ENCODE results near the gene WNT9B.

Gene WNT9B

DNA sequence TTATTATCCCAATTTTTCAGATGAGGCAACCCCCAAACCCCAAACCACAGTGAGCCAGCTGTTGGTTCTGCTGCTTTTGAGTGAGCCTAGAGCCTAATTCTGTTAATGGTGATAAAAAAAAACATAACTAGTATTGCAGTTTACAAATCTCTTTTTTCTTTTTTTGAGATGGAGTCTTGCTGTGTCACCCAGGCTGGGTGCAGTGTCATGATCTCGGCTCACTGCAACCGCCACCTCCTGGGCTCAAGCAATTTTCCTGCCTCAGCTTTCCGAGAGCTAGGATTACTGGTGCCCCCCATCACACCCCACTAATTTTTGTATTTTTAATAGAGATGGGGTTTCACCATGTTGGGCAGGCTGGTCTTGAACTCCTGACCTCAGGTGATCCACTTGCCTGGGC is 3.1 kb downstream of the WNT9B start:
- no peak for DNase-seq (ENCODE audit: low spot score)

GRCh38 chr17:46854948-46855347 is 3.6 kb downstream of the WNT9B start:
- DNase-seq (ENCODE audit: low spot score): no peak

DNA sequence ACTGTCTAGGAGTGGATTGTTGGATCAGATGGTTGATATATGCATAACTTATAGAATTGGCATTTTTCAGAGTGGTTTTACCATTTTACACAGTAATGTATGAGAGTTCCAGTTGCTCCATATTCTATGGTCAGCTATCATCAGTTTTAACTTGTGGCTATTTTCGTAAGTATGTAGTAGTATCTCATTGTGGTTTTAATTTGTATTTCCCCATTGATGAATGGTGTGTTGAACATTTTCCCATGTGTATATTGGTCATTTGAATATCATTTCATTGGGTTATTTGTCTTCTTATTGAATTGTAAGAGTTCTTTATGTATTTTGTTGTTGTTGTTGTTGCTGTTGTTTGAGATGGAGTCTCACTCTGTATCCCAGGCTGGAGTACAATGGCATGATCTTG is 6.2 kb downstream of the WNT9B start:
- DNase-seq (ENCODE audit: low spot score): no peak

GRCh38 chr17:46859996-46860395 is 8.6 kb downstream of the WNT9B start:
- no peak for DNase-seq (ENCODE audit: low spot score)

GRCh38 chr17:46862949-46863348 is 11.6 kb downstream of the WNT9B start:
- DNase-seq (ENCODE audit: low spot score): no peak

- no peak for DNase-seq (ENCODE audit: low spot score)
These were observed 12.2 kb downstream of the WNT9B start for GRCh38 chr17:46863383-46864121.

- no peak for DNase-seq (ENCODE audit: low spot score)
These were observed 13.7 kb downstream of the WNT9B start for GRCh38 chr17:46865100-46865499.

GRCh38 chr17:46866325-46866724 is 14.9 kb downstream of the WNT9B start:
- DNase-seq (ENCODE audit: low spot score): no peak

GRCh38 chr17:46866747-46867146 is 15.4 kb downstream of the WNT9B start:
- DNase-seq (ENCODE audit: low spot score): no peak

- no peak for DNase-seq (ENCODE audit: low spot score)
These were observed 17.4 kb downstream of the WNT9B start for GRCh38 chr17:46868689-46869187.

- DNase-seq (ENCODE audit: low spot score): no peak
These were observed 17.9 kb downstream of the WNT9B start for GRCh38 chr17:46869296-46869695.

GRCh38 chr17:46869975-46870803 is 18.8 kb downstream of the WNT9B start:
- DNase-seq (ENCODE audit: low spot score): no peak

GRCh38 chr17:46872421-46872820 is 21.0 kb downstream of the WNT9B start:
- DNase-seq (ENCODE audit: low spot score): no peak

GRCh38 chr17:46873941-46874645 is 22.7 kb downstream of the WNT9B start:
- DNase-seq (ENCODE audit: low spot score): no peak

- DNase-seq (ENCODE audit: low spot score): no peak
These were observed 23.5 kb downstream of the WNT9B start for GRCh38 chr17:46874906-46875305.

- DNase-seq (ENCODE audit: low spot score): no peak
These were observed 24.5 kb downstream of the WNT9B start for GRCh38 chr17:46875849-46876352.

- DNase-seq (ENCODE audit: low spot score): no peak
These were observed 25.0 kb downstream of the WNT9B start for GRCh38 chr17:46876353-46876887.

GRCh38 chr17:46876926-46877325 is 25.5 kb downstream of the WNT9B start:
- no peak for DNase-seq (ENCODE audit: low spot score)

- no peak for DNase-seq (ENCODE audit: low spot score)
These were observed 26.1 kb downstream of the WNT9B start for GRCh38 chr17:46877466-46877865.

DNA sequence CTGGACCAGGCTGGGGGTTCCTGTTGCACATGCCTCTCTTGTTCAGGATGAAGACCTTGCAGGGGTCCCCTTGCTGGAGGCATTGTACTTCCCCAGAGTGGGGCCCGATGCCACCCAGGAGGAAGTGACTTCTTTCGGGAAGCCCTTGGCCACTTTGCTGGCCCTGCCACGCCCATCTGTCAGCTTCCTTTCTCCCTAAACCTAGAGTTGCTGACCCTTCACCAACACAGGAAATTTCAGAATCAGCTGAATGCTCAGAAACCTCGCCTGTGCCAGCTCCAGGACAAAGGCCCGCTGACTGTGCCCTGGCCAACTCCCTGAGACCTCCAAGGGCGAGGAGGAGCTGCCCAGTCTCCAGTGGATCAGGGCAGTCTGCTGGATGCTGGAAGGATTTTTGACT is 26.7 kb downstream of the WNT9B start:
- DNase-seq (ENCODE audit: low spot score): no peak

DNA sequence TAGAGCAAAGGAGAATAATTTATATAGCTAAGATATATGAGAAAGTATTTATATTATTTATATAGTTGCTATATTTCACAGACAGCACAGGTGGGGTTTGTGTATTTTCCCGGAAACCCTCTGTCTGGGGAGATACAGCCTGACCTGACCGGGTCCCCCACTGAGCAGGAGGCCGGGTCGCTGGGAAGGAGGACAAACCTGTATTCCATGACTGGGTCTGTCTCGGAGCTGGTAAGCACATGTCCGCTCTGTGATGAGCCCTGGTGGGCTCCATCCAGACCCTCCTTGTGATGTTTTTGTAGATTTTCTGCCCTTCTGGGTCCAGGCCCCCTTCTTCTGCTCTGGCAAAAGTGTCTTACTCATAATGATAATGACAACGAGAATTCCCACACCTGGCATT is 27.7 kb downstream of the WNT9B start:
- no peak for DNase-seq (ENCODE audit: low spot score)

- DNase-seq (ENCODE audit: low spot score): no peak
These were observed 29.6 kb downstream of the WNT9B start for GRCh38 chr17:46881015-46881414.
